ENCODE results near the gene AP5S1.
"Not testable (repeated sequence)": the region's sequence is repeated elsewhere in the genome, so short reads cannot be mapped to it uniquely, and the experiment has no call there.

Gene AP5S1

GRCh38 chr20:3794168-3794567, 26.2 kb upstream of the AP5S1 start:
- DNase-seq: not testable (repeated sequence)

GRCh38 chr20:3794701-3795420, 25.5 kb upstream of the AP5S1 start:
- no peak for DNase-seq

DNA sequence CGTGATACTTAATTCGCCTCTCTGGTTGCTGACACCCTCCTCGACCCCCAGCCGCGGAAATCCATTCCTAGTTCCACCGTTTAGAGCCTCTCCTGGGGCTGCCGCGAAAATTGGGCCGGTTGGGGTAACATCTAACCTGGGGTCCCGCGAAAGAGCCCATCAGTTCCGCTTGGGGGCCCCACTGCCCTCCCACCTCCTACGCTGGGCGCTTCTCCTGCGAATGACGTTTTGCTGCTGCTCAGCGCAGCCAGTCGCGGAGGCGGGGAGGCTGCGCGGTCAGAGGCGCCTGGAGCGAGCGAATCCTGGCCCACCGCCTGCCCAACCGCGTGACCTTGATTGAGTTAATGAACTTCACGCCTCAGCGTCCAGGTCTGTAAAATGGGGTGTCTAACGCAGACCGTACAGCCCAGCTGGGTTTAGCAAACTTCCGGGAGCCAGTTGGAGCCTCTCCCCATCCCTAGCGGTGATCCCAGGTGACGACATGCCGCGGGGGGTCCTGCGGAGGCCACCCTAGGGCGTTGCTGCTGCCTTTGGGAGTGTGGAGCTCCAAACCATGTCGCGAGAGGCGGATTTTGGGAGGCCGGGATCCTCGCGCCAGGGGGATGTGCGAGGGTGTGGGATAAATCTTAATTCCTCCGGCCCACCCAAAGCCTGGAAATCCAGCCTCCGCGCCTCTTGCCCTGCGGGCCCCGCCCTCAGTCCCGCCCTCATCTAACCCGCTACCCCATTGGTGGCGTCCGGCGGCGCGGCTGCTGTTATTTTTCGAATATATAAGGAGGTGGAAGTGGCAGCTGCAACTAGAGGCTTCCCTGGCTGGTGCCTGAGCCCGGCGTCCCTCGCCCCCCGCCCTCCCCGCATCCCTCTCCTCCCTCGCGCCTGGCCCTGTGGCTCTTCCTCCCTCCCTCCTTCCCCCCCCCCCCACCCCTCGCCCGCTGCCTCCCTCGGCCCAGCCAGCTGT, 24.6 kb upstream of the AP5S1 start, which contains the start of gene CDC25B:
Gene CDC25B, plus strand, starts transcription at position 800 of the 958 bp plus-strand sequence. CDS start 222 bp downstream, outside the sequence.
- peak; percentile 67 for DNase-seq

DNA sequence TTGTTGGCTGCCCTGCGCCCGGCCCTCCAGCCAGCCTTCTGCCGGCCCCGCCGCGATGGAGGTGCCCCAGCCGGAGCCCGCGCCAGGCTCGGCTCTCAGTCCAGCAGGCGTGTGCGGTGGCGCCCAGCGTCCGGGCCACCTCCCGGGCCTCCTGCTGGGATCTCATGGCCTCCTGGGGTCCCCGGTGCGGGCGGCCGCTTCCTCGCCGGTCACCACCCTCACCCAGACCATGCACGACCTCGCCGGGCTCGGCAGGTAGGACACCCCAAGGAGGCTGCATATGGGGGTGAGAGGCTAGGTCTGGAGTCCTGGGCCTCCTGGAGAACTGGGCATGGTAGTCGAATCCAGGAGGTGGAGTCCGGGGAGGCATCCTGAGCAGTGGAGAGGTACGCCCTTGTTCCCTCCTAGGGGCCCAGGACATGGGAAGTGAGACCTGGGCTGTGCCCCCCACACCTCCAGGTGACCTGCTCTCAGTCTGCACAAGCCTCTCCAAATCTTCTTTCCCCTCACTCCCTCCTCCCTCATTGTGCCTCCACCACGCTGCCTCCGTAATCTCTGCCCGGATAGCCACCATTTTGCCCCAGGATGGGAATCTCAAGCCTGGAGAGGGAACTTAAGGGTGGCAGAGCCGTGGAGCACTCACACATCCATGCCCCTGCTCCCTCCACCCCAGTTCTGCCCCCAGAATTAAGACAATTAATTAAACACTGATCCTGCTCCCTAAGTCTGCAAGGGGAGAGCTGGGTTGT, 23.7 kb upstream of the AP5S1 start:
- DNase-seq: no peak

DNA sequence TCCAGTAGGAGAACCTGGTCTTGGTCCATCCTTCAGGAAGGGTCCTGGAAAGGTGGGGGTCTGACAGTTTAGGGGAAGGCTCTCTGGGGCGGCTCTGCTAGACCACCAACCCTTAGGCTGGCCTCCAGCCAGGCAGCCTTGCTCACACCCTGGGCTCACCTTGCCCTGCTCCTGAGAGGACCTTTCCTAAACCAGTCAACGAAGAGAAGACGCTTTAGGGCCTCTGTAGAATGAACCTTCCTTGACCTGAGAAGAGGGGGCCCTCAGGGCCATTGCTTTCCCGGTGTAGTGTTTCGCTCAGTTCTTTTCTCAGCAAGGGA, 23.2 kb upstream of the AP5S1 start:
- no peak for DNase-seq

GRCh38 chr20:3797592-3798372, 22.6 kb upstream of the AP5S1 start:
- no peak for DNase-seq

- no peak for DNase-seq
Measured at GRCh38 chr20:3798373-3798768, 22.0 kb upstream of the AP5S1 start.

- DNase-seq: no peak
Measured at GRCh38 chr20:3798908-3799248, 21.5 kb upstream of the AP5S1 start.

DNA sequence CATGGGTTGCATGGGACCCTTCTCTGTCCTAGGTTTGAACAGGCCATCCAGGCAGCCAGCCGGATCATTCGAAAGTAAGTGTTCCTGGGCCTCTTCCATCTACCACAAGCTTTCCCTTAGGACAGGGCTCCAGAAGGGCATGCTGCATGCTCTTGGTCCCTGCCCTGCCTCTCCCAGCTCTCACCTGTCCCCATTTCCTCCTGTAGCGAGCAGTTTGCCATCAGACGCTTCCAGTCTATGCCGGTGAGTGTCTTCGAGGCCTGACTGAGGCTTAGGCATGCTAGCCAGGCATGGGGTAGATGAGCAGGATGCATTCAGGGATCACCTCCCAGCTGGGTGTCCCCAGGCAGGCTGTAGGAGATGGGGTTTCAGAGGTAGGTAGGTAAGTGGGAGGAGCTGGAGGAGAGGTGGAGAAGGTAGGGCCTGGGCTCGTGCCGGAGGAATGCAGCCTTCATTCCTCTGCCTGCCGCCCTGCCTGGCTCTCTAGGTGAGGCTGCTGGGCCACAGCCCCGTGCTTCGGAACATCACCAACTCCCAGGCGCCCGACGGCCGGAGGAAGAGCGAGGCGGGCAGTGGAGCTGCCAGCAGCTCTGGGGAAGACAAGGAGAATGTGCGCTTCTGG, 20.0 kb upstream of the AP5S1 start:
- no peak for DNase-seq

- DNase-seq: no peak
Measured at GRCh38 chr20:3800878-3801260, 19.5 kb upstream of the AP5S1 start.

GRCh38 chr20:3801299-3801698, 19.0 kb upstream of the AP5S1 start:
- no peak for DNase-seq

GRCh38 chr20:3801846-3802245, 18.5 kb upstream of the AP5S1 start:
- no peak for DNase-seq

- DNase-seq: no peak
Measured at GRCh38 chr20:3802524-3803239, 17.7 kb upstream of the AP5S1 start.

GRCh38 chr20:3803289-3803688, 17.1 kb upstream of the AP5S1 start:
- no peak for DNase-seq

DNA sequence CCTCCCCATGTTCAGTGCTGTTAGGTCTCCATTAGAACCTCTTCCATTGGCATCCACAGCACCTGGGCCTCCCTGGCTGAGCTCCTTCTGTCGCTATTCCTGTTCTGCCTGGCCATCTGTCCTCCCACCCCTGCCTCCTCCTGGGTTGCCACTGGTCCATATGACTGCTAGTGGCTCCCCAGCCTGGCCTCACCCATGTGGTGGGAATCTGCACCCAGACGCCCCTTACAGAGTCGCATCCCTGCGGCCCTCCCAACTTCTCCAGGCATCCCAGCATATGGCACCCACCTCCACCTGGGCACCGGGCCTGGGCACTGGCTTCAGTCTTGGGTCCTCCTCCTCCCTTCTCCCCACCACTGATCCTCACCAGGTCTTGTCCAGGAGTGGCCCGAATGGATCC, 16.5 kb upstream of the AP5S1 start:
- no peak for DNase-seq

GRCh38 chr20:3804254-3804751, 16.0 kb upstream of the AP5S1 start:
- no peak for DNase-seq

GRCh38 chr20:3804781-3805180, 15.6 kb upstream of the AP5S1 start:
- DNase-seq: no peak

- DNase-seq: no peak
Measured at GRCh38 chr20:3808544-3808943, 11.8 kb upstream of the AP5S1 start.

GRCh38 chr20:3811467-3812258, 8.7 kb upstream of the AP5S1 start:
- DNase-seq: peak; percentile 54

GRCh38 chr20:3812259-3812681, 8.1 kb upstream of the AP5S1 start:
- DNase-seq: no peak

Data from SIG-M5 (cell line).